ENCODE data around the gene PTGIS.

Gene PTGIS

DNA sequence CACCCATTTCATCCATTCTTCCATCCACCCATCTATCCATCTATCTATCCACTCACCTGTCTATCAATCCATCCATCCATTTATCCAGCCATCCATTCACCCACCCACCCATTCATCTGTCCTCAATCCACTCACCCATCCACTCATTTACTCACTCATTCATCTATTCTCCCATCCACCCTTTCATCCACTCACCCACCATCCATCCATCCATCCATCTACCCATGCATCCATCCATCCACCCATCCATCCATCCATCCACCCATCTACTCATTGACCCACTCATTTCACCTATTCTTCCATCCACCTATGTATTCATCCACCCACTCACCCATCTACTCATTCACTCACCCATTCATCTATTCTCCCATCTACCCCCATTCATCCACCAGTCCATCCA is 24.2 kb upstream of the PTGIS start:
- TF ChIP-seq, protein P1, sequence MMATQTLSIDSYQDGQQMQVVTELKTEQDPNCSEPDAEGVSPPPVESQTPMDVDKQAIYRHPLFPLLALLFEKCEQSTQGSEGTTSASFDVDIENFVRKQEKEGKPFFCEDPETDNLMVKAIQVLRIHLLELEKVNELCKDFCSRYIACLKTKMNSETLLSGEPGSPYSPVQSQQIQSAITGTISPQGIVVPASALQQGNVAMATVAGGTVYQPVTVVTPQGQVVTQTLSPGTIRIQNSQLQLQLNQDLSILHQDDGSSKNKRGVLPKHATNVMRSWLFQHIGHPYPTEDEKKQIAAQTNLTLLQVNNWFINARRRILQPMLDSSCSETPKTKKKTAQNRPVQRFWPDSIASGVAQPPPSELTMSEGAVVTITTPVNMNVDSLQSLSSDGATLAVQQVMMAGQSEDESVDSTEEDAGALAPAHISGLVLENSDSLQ (IDR thresholded peaks at IDR 0.05) = no peak
- TF ChIP-seq SUZ12 (IDR thresholded peaks at IDR 0.05) (no peak), HDGF (IDR thresholded peaks at IDR 0.05; ENCODE audit: borderline replicate concordance) (no peak), SP1 (IDR thresholded peaks at IDR 0.05) (no peak), ELF4 (IDR thresholded peaks at IDR 0.05) (no peak), CTBP1 (IDR thresholded peaks at IDR 0.05; ENCODE audit: borderline replicate concordance) (no peak), ZNF384 (IDR thresholded peaks at IDR 0.05) (no peak), BHLHE40 (IDR thresholded peaks at IDR 0.05; ENCODE audit: borderline replicate concordance) (no peak), FOXM1 (IDR thresholded peaks at IDR 0.05; ENCODE audit: borderline replicate concordance) (no peak), TARDBP (IDR thresholded peaks at IDR 0.05) (no peak), ARNT (IDR thresholded peaks at IDR 0.05) (no peak), NFRKB (IDR thresholded peaks at IDR 0.05) (no peak), L3MBTL2 (conservative IDR thresholded peaks at IDR 0.05) (no peak), LEF1 (IDR thresholded peaks at IDR 0.05; ENCODE audit: borderline replicate concordance) (no peak), FOXK2 (IDR thresholded peaks at IDR 0.05) (no peak), FOXA1 (IDR thresholded peaks at IDR 0.05) (no peak)
- DNase-seq (ENCODE audit: extremely low spot score) = no peak
- ChIA-PET CTCF (no interaction called here), POLR2A (no interaction called here)

DNA sequence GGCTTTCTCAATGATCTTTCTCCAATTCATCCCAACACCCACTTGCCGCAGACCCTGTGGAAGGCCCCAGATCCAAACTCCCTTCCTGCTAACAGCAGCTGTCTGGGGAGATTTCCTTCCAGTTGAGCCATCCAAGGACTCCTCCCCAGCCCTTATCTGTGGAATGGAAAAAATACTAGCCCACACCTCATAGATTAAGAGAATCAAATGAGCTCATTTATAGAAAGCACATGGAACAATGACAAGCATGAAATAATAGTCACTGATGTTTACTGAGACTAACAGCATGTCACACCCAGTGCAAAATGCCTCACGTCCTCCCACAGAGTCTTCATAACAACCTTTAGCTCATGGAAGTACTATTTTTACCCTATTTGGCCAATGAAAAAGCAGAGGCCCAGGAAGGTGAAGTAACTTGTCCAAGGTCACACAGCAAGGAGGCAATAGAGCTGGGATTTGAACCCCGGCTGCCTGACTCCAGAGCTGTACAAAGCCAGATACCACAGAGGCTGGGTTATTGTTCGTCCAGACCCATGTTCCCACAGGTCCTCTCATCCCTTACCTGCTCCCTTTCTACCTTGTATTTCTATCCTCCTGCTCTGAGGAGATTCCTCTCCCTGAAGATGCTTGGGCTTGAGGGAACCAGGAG is 23.4 kb upstream of the PTGIS start:
- TF ChIP-seq NFRKB (IDR thresholded peaks at IDR 0.05) = no peak
- TF ChIP-seq ELF4 (IDR thresholded peaks at IDR 0.05) = no peak
- CTCF ChIA-PET = interaction anchor here (0.9 kb wide), 1 partner anchor 50 kb away, joined by 3 read pairs; no protein-coding TSS in a partner anchor
- POLR2A ChIA-PET = no interaction called here
- DNase-seq (ENCODE audit: extremely low spot score) = no peak

DNA sequence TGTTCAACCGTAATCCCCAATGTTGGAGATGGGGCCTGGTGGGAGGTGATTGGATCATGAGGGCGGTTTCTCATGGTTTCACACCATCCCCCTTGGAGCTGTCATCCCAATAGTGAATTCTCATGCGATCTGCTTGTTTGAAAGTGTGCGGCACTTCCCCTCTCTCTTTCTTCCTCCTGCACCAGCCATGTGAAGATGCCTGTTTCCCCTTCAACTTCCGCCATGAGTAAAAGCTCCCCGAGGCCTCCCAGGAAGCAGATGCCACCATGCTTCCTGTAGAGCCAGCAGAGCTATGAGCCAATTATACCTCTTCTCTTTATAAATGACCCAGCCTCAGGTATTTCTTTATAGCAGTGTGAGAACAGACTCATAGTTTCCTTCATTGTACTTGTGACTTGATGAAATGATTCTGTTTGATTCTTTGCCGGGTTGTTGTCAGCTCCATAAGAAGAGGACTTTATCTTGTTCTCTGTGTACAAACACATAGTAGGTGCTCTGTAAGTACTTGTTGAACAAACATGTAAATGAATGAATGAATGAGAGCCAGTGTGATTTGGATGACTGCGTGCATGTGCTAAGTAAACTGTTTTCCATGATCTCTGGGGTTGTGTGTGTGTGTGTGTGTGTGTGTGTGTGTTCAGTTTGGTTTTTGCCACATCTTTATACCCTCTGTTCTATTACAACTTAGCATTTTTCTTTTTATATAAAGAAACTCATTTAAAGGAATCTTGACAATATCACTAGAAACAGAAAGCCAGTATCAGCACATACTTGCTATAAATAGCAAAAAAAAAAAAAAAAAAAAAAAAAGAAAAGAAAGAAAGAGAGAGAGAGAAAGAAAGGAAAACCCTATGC is 22.5 kb upstream of the PTGIS start:
- no peak for DNase-seq (ENCODE audit: extremely low spot score)
- CTCF ChIA-PET = interaction anchor here (0.9 kb wide), 1 partner anchor 49 kb away, joined by 3 read pairs; no protein-coding TSS in a partner anchor
- POLR2A ChIA-PET = no interaction called here
- no peak for TF ChIP-seq FOXK2 (IDR thresholded peaks at IDR 0.05)
- TF ChIP-seq ARNT (IDR thresholded peaks at IDR 0.05) = no peak
- no peak for TF ChIP-seq FOXM1 (IDR thresholded peaks at IDR 0.05; ENCODE audit: borderline replicate concordance)
- no peak for TF ChIP-seq FOXA1 (IDR thresholded peaks at IDR 0.05)
- TF ChIP-seq LEF1 (IDR thresholded peaks at IDR 0.05; ENCODE audit: borderline replicate concordance) = no peak
- no peak for TF ChIP-seq SP1 (IDR thresholded peaks at IDR 0.05)
- TF ChIP-seq BHLHE40 (IDR thresholded peaks at IDR 0.05; ENCODE audit: borderline replicate concordance) = no peak
- TF ChIP-seq CTBP1 (IDR thresholded peaks at IDR 0.05; ENCODE audit: borderline replicate concordance) = no peak
- no peak for TF ChIP-seq NFRKB (IDR thresholded peaks at IDR 0.05)
- TF ChIP-seq ELF4 (IDR thresholded peaks at IDR 0.05) = no peak
- no peak for TF ChIP-seq L3MBTL2 (conservative IDR thresholded peaks at IDR 0.05)
- no peak for TF ChIP-seq TARDBP (IDR thresholded peaks at IDR 0.05)
- no peak for TF ChIP-seq SUZ12 (IDR thresholded peaks at IDR 0.05)
- no peak for TF ChIP-seq ZNF384 (IDR thresholded peaks at IDR 0.05)
- TF ChIP-seq, protein P1 (IDR thresholded peaks at IDR 0.05) = no peak

DNA sequence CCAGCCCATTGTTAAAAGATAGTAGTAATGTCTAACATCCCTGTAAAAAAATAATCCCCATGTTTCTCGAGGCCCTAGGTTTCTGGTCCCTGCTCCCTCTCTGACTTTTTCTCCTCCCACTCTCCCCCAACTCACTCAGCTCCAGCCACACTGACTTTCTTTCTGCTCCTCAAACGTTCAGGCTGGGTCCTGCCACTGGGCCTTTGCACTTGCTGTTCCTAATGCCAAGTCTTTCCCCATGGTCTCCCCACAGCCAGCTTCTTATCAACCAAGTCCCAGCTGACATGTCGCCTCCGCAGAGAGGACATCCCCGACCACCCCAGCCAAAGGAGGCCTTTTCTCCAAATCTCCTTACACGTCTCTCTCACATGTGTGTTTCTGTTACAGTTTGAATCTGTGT is 21.8 kb upstream of the PTGIS start:
- DNase-seq (ENCODE audit: extremely low spot score) = no peak
- ChIA-PET POLR2A (no interaction called here), CTCF (no interaction called here)
- TF ChIP-seq HDGF (IDR thresholded peaks at IDR 0.05; ENCODE audit: borderline replicate concordance) (no peak), ARNT (IDR thresholded peaks at IDR 0.05) (no peak), L3MBTL2 (conservative IDR thresholded peaks at IDR 0.05) (no peak), SP1 (IDR thresholded peaks at IDR 0.05) (no peak), FOXA1 (IDR thresholded peaks at IDR 0.05) (no peak), BHLHE40 (IDR thresholded peaks at IDR 0.05; ENCODE audit: borderline replicate concordance) (no peak), FOXK2 (IDR thresholded peaks at IDR 0.05) (no peak), NFRKB (IDR thresholded peaks at IDR 0.05) (no peak), TARDBP (IDR thresholded peaks at IDR 0.05) (no peak), SUZ12 (IDR thresholded peaks at IDR 0.05) (no peak)

DNA sequence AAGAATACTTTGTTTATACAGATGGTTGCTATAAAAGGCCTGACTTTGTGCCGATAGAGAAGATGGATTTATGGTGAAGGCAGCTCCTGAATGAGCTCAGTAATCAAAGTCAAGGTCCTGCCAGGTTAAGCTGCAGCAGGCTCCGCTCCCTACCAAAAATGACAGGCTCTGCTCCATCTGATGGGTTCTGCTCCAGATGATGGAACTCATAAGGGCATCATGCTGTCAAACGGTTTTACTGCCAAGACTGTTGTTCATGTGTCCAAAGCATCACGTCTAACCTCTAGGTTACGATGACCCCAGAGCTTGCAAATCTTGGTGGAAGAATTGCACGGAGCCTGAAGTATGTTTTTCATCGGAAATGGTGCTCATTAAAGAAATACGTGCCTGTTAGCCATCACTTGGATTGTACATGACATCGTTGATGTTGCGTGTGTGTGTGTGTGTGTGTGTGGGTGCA is 19.2 kb upstream of the PTGIS start:
- TF ChIP-seq FOXK2 (IDR thresholded peaks at IDR 0.05) = no peak
- no peak for TF ChIP-seq SUZ12 (IDR thresholded peaks at IDR 0.05)
- no peak for TF ChIP-seq FOXA1 (IDR thresholded peaks at IDR 0.05)
- TF ChIP-seq ARNT (IDR thresholded peaks at IDR 0.05) = no peak
- no peak for TF ChIP-seq SP1 (IDR thresholded peaks at IDR 0.05)
- no peak for TF ChIP-seq TARDBP (IDR thresholded peaks at IDR 0.05)
- ChIA-PET CTCF (interaction anchor here (0.7 kb wide), 1 partner anchor 21 kb away, joined by 3 read pairs; no protein-coding TSS in a partner anchor), POLR2A (no interaction called here)
- DNase-seq (ENCODE audit: extremely low spot score) = no peak

DNA sequence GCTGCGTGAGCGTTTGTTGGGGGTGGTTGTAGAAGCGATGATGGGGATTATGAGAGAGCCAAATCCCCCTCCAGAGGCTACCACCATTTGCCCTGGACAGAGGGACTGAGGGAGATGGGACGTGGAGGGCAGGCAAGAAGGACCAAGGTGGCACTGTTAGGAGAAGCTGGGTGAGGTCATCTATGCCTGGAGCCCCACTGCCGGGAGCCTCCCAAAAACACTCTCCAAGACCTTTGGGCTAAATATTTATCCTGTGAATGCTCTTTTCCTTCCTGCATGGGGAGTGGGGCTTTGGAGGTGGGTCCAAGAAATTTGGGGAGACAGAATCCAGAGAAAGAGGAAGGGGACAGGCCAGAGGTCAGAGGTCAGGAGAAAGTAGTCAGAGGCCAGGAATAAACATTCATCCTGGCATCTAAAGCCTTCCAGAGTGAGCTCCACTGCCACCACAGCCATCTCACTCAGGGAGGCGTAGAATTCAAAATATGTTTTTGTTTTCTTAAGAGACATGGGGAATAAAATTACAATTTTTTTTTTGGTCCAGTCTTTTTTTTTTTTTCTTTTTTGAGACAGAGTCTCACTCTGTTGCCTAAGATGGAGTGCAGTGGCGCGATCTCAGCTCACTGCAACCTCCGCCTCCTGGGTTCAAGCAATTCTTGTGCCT is 17.8 kb upstream of the PTGIS start:
- no peak for DNase-seq (ENCODE audit: extremely low spot score)
- POLR2A ChIA-PET = no interaction called here
- TF ChIP-seq ARNT (IDR thresholded peaks at IDR 0.05) (no peak), HDGF (IDR thresholded peaks at IDR 0.05; ENCODE audit: borderline replicate concordance) (no peak), ELF4 (IDR thresholded peaks at IDR 0.05) (no peak), FOXK2 (IDR thresholded peaks at IDR 0.05) (no peak), CTBP1 (IDR thresholded peaks at IDR 0.05; ENCODE audit: borderline replicate concordance) (no peak), FOXM1 (IDR thresholded peaks at IDR 0.05; ENCODE audit: borderline replicate concordance) (no peak), BHLHE40 (IDR thresholded peaks at IDR 0.05; ENCODE audit: borderline replicate concordance) (no peak), NFRKB (IDR thresholded peaks at IDR 0.05) (no peak), LEF1 (IDR thresholded peaks at IDR 0.05; ENCODE audit: borderline replicate concordance) (no peak), SUZ12 (IDR thresholded peaks at IDR 0.05) (no peak), TARDBP (IDR thresholded peaks at IDR 0.05) (no peak), ZNF384 (IDR thresholded peaks at IDR 0.05) (no peak), FOXA1 (IDR thresholded peaks at IDR 0.05) (no peak), SP1 (IDR thresholded peaks at IDR 0.05) (no peak), L3MBTL2 (conservative IDR thresholded peaks at IDR 0.05) (no peak)
- TF ChIP-seq, protein P1 (IDR thresholded peaks at IDR 0.05) = no peak
- CTCF ChIA-PET = no interaction called here

All from HEK293T (cell line).